ENCODE measurements around the gene ALG8. TPM values are rescaled to one million over a fixed set of nuclear protein-coding genes. Genes with fewer than 3 reads are reported as not detected.
A peak's percentile ranks its signal among the peaks of the same experiment; 100 is the strongest.

ALG8 gene
- total RNA-seq, 4 donors from 2014 or later, result 24.9 to 43.5 (median 32.0) TPM

GRCh38 chr11:78138291-78138690, 1.1 kb downstream of the ALG8 start:
- no peaks in the 10 kb centered on the region for H3K27me3 ChIP-seq
- H3K4me3 ChIP-seq, result peak overlapping the region in 2 of 4 donors; percentile 54 to 77
- WGBS, 2 donors, result 88% methylated on average over 4 of the region's 4 CpGs
- DNase-seq (ENCODE audit: low spot score in 2 of 2), result no peak
- H3K36me3 ChIP-seq, result peaks cover 0 to 24% (median 0%) of the 10 kb centered on the region in 3 donors
- no peak overlapping the region for H3K27ac ChIP-seq
- H3K4me1 ChIP-seq, result peaks cover 0 to 25% (median 0%) of the 10 kb centered on the region in 4 donors
- TF ChIP-seq EP300 (IDR thresholded peaks at IDR 0.05) (no peak), CTCF (IDR thresholded peaks at IDR 0.05) (no peak), POLR2A (IDR thresholded peaks at IDR 0.05) (no peak)
- no peaks in the 10 kb centered on the region for H3K9me3 ChIP-seq

- no peaks in the 10 kb centered on the region for H3K9me3 ChIP-seq
- H3K27ac ChIP-seq, result no peak overlapping the region
- DNase-seq (ENCODE audit: low spot score in 2 of 2), result no peak
- 66 to 92% methylated on average over 2 of the region's 2 CpGs for WGBS, 2 donors
- no peaks in the 10 kb centered on the region for H3K27me3 ChIP-seq
- no peak overlapping the region for H3K4me3 ChIP-seq
- H3K36me3 ChIP-seq, result peaks cover 0 to 24% (median 0%) of the 10 kb centered on the region in 3 donors
- no peaks in the 10 kb centered on the region for H3K4me1 ChIP-seq
- no peak for TF ChIP-seq EP300 (IDR thresholded peaks at IDR 0.05)
- no peak for TF ChIP-seq POLR2A (IDR thresholded peaks at IDR 0.05)
- TF ChIP-seq CTCF (IDR thresholded peaks at IDR 0.05), result no peak
Measured at GRCh38 chr11:78132475-78132874, 7.0 kb downstream of the ALG8 start.

GRCh38 chr11:78131956-78132355, 7.5 kb downstream of the ALG8 start:
- TF ChIP-seq POLR2A (IDR thresholded peaks at IDR 0.05), result no peak
- DNase-seq (ENCODE audit: low spot score in 2 of 2), result no peak
- Histone ChIP-seq H3K4me1 (no peaks in the 10 kb centered on the region), H3K27me3 (no peaks in the 10 kb centered on the region), H3K36me3 (peaks cover 0 to 22% (median 0%) of the 10 kb centered on the region in 3 donors), H3K9me3 (no peaks in the 10 kb centered on the region), H3K4me3 (no peak overlapping the region), H3K27ac (no peak overlapping the region)
- WGBS, 2 donors, result 81 to 84% methylated on average over 3 of the region's 3 CpGs

GRCh38 chr11:78127403-78127802, 12.0 kb downstream of the ALG8 start:
- no peak overlapping the region for H3K27ac ChIP-seq
- no peaks in the 10 kb centered on the region for H3K4me1 ChIP-seq
- WGBS, 2 donors, result 90 to 100% methylated on average over 3 of the region's 3 CpGs
- H3K4me3 ChIP-seq, result no peak overlapping the region
- no peak for DNase-seq (ENCODE audit: low spot score in 2 of 2)
- no peaks in the 10 kb centered on the region for H3K9me3 ChIP-seq
- H3K27me3 ChIP-seq, result no peaks in the 10 kb centered on the region
- peaks cover 0 to 18% (median 0%) of the 10 kb centered on the region in 3 donors for H3K36me3 ChIP-seq
- TF ChIP-seq EP300 (IDR thresholded peaks at IDR 0.05) (no peak), POLR2A (IDR thresholded peaks at IDR 0.05) (no peak), CTCF (IDR thresholded peaks at IDR 0.05) (no peak)

GRCh38 chr11:78112582-78113275, 26.7 kb downstream of the ALG8 start:
- Histone ChIP-seq H3K4me1 (no peaks in the 10 kb centered on the region), H3K27ac (peak overlapping the region in 2 of 4 donors; percentile 37 to 42), H3K9me3 (no peaks in the 10 kb centered on the region), H3K4me3 (no peak overlapping the region), H3K36me3 (peaks cover 0 to 76% (median 0%) of the 10 kb centered on the region in 3 donors), H3K27me3 (no peaks in the 10 kb centered on the region)
- no peak for DNase-seq (ENCODE audit: low spot score in 2 of 2)
- no peak for TF ChIP-seq POLR2A (IDR thresholded peaks at IDR 0.05)
- TF ChIP-seq EP300 (IDR thresholded peaks at IDR 0.05), result no peak
- no peak for TF ChIP-seq CTCF (IDR thresholded peaks at IDR 0.05)
- 47 to 55% methylated on average over 6 of the region's 6 CpGs for WGBS, 2 donors

Measured in tibial nerve (tissue), 4 donors.